Cardiac muscle cell (in vitro differentiated cells and primary cell): ENCODE measurements around the gene RPAP2. TPM values are rescaled to one million over a fixed set of nuclear protein-coding genes. Genes with fewer than 3 reads are reported as not detected.
"Not testable (repeated sequence)": the region's sequence is repeated elsewhere in the genome, so short reads cannot be mapped to it uniquely, and the experiment has no call there.

Experiments used
- DNase-seq, 2 donors: peaks; one replicate each; pipeline versions ENCODE4 v3.0.0 to v3.0.0-alpha.2; 2010 to 2017; ENCODE audit warnings: low read depth in 1 of 2, low spot score in 1 of 2
- H3K27ac ChIP-seq: fragments of 200-600 bp; sonication (generic); 2 replicates; pipeline ENCODE4 v1.5.1; 2016
- H3K27me3 ChIP-seq: fragments of 200-600 bp; sonication (generic); 2 replicates; pipeline ENCODE4 v1.6.0; 2016; ENCODE audit warnings: control low read depth
- H3K36me3 ChIP-seq: fragments of 200-600 bp; sonication (generic); 2 replicates; pipeline ENCODE4 v1.5.1; 2016; ENCODE audit warnings: control low read depth
- H3K4me1 ChIP-seq: fragments of 200-600 bp; sonication (generic); 2 replicates; pipeline ENCODE4 v1.8.1; 2017; ENCODE audit warnings: low read depth, mild to moderate bottlenecking, mixed run types
- H3K4me3 ChIP-seq: fragments of 200-600 bp; sonication (generic); 2 replicates; pipeline ENCODE4 v1.5.1; 2016; ENCODE audit warnings: mild to moderate bottlenecking
- H3K9me3 ChIP-seq: fragments of 200-600 bp; sonication (generic); 2 replicates; pipeline ENCODE4 v1.5.1; 2017; ENCODE audit warnings: low read depth, mild to moderate bottlenecking, control low read depth
- CTCF ChIP-seq: IDR thresholded peaks from 2 replicates; pipeline ENCODE4 v1.5.1; 2012; ENCODE audit warnings: low read depth, mild to moderate bottlenecking, low read length
- polyA plus RNA-seq: library from polyadenylated mRNA; unstranded; fragments of >200 nt; fragmentation: Nextera tagmentation; extraction: Ambion mirVana; gene quantifications from 2 replicates; pipeline ENCODE4 v1.2.1, GENCODE V29; 2016
- total RNA-seq: library from RNA; depleted of rRNA; stranded (reverse); fragments of >200 nt; gene quantifications from 2 replicates; pipeline ENCODE4 v1.2.3, GENCODE V29; 2016

Gene RPAP2
- total RNA-seq (4.2 and 6.3 TPM in 2 replicates), polyA plus RNA-seq (24.0 and 27.9 TPM in 2 replicates)

- Histone ChIP-seq H3K27me3 (no peaks in the 10 kb centered on the region), H3K9me3 (no peaks in the 10 kb centered on the region), H3K4me3 (peak within 1 kb of the TSS; percentile 63), H3K27ac (peak within 1 kb of the TSS; percentile 85), H3K36me3 (peaks cover 15% of the 10 kb centered on the region), H3K4me1 (peaks cover 22% of the 10 kb centered on the region)
- peak; percentile 90 to 91 for DNase-seq
- peak; percentile 0 for TF ChIP-seq CTCF
Observed at GRCh38 chr1:92298573-92299476, at the start of gene RPAP2, which contains the start of gene GLMN. Gene RPAP2, plus strand, starts transcription at chr1:92299059. Its CDS starts 15 bp downstream, at chr1:92299074. Gene GLMN, minus strand, starts transcription at chr1:92298987. Its CDS starts 988 bp downstream, at chr1:92297999.

GRCh38 chr1:92254714-92255113 lies 44.1 kb upstream of the RPAP2 start:
- not testable (repeated sequence) for DNase-seq, H3K27me3 ChIP-seq, H3K4me1 ChIP-seq, H3K9me3 ChIP-seq, H3K4me3 ChIP-seq, H3K27ac ChIP-seq, H3K36me3 ChIP-seq

GRCh38 chr1:92259350-92259749 lies 39.5 kb upstream of the RPAP2 start:
- no peak overlapping the region for H3K4me3 ChIP-seq
- H3K4me1 ChIP-seq: no peaks in the 10 kb centered on the region
- H3K27ac ChIP-seq: no peak overlapping the region
- no peaks in the 10 kb centered on the region for H3K9me3 ChIP-seq
- no peaks in the 10 kb centered on the region for H3K27me3 ChIP-seq
- no peak for TF ChIP-seq CTCF
- H3K36me3 ChIP-seq: peaks cover 10% of the 10 kb centered on the region
- no peak for DNase-seq

- no peak overlapping the region for H3K4me3 ChIP-seq
- peaks cover 19% of the 10 kb centered on the region for H3K36me3 ChIP-seq
- H3K4me1 ChIP-seq: no peaks in the 10 kb centered on the region
- peak in 1 of 2 donors; percentile 66 for DNase-seq
- H3K27ac ChIP-seq: no peak overlapping the region
- H3K27me3 ChIP-seq: no peaks in the 10 kb centered on the region
- TF ChIP-seq CTCF: no peak
- no peaks in the 10 kb centered on the region for H3K9me3 ChIP-seq
Observed at GRCh38 chr1:92262516-92262915, 36.3 kb upstream of the RPAP2 start.

- no peak for TF ChIP-seq CTCF
- no peak overlapping the region for H3K4me3 ChIP-seq
- no peaks in the 10 kb centered on the region for H3K4me1 ChIP-seq
- peaks cover 13% of the 10 kb centered on the region for H3K36me3 ChIP-seq
- H3K9me3 ChIP-seq: no peaks in the 10 kb centered on the region
- no peak for DNase-seq
- no peak overlapping the region for H3K27ac ChIP-seq
- no peaks in the 10 kb centered on the region for H3K27me3 ChIP-seq
Observed at GRCh38 chr1:92273039-92273438, 25.8 kb upstream of the RPAP2 start.

GRCh38 chr1:92274939-92275338 lies 23.9 kb upstream of the RPAP2 start:
- H3K27ac ChIP-seq: no peak overlapping the region
- no peaks in the 10 kb centered on the region for H3K27me3 ChIP-seq
- H3K4me3 ChIP-seq: no peak overlapping the region
- peaks cover 10% of the 10 kb centered on the region for H3K36me3 ChIP-seq
- TF ChIP-seq CTCF: no peak
- no peak for DNase-seq
- no peaks in the 10 kb centered on the region for H3K9me3 ChIP-seq
- H3K4me1 ChIP-seq: no peaks in the 10 kb centered on the region
